Stimulated activated CD4-positive, alpha-beta T cell treated with anti-CD3 and anti-CD28 coated beads, Interleukin-1b, Interleukin-23, amount 100 ng/mL, for 4 hours (primary cell): ENCODE measurements around the gene TULP1.

Experiments used
- DNase-seq, 2 donors: peaks; one replicate each; pipeline ENCODE4 v3.0.0-alpha.2; 2020; ENCODE audit warnings: low read depth in 2 of 2

The TULP1 gene

GRCh38 chr6:35483893-35484645 lies 28.6 kb downstream of the TULP1 start:
- DNase-seq, result no peak

DNA sequence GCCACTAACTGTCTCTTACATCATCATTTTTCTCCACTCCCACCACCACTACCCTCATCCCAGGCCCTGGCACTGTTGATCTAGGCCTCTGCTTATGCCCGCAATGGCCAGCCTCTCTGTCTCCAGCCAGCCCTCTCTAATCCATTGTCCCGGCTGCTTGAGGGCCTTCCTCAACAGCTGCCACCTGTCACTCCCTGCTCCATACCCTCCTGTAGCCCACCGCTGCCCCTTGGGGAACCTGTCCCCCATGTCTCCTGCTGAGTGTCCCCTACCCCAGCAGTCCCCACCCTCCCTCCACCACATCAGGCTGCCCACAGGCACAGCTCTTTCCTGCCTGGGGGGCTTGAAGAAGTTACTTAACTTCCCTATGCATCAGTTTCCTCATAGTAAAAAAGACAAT lies 29.2 kb downstream of the TULP1 start:
- DNase-seq, result no peak

DNA sequence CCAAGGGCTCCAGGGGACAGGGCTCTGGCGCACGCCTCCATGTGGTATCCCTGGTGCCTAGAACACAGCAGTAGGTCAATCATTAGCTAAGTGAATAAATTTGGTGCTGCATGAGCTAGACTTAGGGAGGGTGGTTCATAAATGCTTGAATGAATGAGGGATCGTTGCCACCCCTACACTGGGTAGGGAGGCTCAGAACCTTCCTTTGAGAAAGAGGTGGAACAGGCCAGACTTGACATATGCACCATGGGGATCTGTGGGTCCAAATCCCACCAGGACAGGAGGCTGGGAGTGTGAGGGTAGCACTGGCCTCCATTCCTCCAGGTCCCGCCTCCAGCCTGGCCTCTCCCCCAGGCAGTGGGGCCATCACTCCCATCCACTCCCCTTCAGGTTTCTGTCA lies 29.6 kb downstream of the TULP1 start:
- DNase-seq, result no peak

DNA sequence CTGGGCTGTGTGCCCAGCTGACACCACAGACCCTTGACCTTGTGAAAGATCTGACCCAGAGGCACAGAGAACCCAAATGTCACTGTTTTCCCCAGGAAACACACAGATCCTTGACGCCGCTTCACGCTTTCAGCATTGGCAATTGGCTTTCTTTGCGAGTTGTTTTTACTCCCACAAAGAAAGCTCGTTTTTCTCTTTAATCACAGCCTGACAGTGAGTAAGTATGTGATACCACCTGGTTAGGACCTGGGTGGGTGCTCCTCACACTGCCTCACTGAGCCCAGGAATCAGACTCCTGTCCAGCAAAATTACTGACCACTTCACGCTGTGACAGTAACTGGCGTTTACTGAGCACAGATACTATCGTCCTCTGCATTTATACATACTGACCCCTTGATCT lies 31.5 kb downstream of the TULP1 start:
- DNase-seq, result no peak

- no peak for DNase-seq
Observed at GRCh38 chr6:35480176-35480575, 32.5 kb downstream of the TULP1 start.

DNA sequence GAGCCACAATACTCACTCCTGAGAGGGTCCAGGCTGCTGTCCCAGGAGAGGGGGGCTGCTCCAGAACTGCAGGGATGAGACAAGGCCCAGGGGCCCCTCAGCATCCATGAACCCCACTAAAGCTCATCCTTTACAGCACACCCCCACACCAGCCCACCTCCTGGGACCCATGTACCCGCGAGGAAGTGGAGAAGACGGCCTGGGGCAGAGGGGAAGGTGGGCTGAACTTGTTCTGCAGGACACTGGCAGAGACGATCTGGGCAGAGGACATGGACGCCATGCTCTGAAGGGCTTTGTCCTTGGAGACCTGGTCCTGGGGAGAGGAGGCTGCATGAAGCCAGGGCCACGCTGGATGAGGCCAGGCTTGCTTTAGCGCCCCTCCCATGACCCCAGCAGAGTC lies 34.4 kb downstream of the TULP1 start:
- DNase-seq, result no peak

GRCh38 chr6:35477551-35478179 lies 35.0 kb downstream of the TULP1 start:
- DNase-seq, result no peak

DNA sequence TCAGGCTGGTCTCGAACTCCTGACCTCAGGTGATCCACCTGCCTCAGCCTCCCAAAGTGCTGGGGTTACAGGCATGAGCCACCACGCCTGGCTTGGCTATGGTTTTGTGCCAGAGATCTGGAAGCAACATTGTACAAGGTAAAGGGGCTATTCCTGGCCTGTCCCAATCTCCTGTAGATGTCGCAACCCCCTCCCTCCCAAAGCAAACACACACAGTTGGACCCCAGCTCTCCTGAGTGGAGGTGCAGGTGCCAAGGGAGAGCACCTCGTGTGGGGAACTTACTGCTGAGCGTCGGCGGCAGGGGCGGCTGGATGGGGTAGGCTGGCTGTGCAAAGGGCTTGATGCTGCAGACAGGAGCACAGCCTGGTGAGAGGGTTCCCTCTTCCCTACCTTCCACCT lies 35.7 kb downstream of the TULP1 start:
- DNase-seq, result no peak

- no peak for DNase-seq
Observed at GRCh38 chr6:35476004-35476403, 36.7 kb downstream of the TULP1 start.

- no peak for DNase-seq
Observed at GRCh38 chr6:35475573-35475972, 37.1 kb downstream of the TULP1 start.

- DNase-seq, result no peak
Observed at GRCh38 chr6:35474942-35475570, 37.6 kb downstream of the TULP1 start.

- no peak for DNase-seq
Observed at GRCh38 chr6:35474131-35474941, 38.4 kb downstream of the TULP1 start.

GRCh38 chr6:35473850-35474130 lies 38.9 kb downstream of the TULP1 start:
- no peak for DNase-seq

GRCh38 chr6:35473075-35473849 lies 39.4 kb downstream of the TULP1 start:
- DNase-seq, result no peak

DNA sequence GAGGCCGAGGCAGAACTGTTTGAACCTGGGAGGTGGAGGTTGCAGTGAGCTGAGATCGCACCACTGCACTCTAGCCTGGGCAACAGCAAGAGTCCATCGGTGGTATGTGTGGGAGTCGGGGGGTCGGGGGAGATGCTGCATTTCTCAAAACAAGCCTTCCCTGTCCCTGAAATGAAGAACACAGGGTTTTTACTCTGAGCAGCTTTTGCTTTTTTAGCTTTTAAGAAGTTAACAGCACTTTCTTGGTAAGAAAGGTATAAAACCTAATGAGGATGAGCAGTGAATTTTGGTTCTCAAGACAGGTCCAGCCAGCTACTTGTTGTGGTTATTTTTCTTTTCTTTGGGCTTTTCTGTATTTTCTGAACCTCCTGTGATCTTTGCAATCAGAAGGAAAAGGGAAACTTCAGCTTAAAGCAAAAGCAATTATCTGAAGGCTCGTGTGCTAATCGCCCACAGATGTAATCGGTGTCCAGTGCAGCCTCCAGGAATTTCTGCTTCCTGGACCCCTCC lies 40.8 kb downstream of the TULP1 start:
- DNase-seq, result no peak

DNA sequence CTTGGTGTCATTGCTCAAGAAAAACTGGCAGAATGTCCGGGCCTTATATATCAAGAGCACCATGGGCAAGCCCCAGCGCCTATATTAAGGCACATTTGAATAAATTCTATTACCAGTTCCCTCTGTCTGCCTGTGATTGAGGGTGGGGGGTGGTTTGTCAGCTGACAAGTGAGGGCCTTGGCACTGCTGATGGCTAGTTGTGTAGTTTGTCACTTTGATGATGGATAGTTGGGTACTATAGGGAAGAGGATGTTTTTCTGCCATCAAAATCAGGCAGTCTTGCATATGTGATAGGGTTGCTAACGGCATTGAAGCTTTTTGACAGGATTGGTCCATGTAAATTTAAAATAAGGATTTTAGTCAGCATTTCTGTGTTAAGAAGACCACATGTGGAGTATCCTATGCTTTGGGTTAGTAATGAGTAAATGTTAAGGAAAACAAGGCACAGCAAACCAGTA lies 42.0 kb downstream of the TULP1 start:
- DNase-seq, result no peak

DNA sequence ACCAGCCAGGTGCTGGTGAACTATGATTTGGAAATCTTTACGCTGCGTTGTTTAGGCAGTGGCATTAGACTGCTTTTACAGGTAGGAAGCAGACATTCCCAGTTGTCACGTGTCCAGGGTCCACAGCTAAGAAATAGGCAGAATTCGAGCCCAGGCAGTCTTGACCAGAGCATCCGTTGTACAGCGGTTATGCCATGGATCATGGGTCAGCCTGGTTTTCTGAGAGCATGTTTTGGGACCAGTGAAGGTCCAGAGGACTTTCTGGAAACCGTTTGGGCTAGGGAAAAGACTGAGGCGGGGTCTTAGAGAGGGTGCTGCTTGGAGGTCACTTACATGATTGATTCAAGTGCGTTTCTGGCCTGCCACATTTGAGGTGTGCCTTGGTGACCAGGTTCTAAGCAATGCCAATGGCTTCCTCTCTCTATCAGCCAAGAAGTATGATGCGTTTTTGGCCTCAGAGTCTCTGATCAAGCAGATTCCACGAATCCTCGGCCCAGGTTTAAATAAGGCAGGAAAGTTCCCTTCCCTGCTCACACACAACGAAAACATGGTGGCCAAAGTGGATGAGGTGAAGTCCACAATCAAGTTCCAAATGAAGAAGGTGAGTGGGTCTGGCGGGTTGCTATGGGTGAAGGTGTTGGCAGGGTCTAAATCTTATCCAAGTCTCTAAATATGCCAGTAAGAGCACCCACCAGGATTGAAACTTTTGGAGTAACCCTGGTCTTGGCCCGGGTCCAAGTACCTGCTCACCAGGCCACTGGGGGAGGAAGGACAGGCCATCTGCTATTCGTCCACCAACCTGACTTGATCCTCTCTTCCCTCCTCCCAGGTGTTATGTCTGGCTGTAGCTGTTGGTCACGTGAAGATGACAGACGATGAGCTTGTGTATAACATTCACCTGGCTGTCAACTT lies 42.7 kb downstream of the TULP1 start:
- no peak for DNase-seq

GRCh38 chr6:35468980-35469750 lies 43.5 kb downstream of the TULP1 start:
- DNase-seq, result peak in 1 of 2 donors; percentile 39

DNA sequence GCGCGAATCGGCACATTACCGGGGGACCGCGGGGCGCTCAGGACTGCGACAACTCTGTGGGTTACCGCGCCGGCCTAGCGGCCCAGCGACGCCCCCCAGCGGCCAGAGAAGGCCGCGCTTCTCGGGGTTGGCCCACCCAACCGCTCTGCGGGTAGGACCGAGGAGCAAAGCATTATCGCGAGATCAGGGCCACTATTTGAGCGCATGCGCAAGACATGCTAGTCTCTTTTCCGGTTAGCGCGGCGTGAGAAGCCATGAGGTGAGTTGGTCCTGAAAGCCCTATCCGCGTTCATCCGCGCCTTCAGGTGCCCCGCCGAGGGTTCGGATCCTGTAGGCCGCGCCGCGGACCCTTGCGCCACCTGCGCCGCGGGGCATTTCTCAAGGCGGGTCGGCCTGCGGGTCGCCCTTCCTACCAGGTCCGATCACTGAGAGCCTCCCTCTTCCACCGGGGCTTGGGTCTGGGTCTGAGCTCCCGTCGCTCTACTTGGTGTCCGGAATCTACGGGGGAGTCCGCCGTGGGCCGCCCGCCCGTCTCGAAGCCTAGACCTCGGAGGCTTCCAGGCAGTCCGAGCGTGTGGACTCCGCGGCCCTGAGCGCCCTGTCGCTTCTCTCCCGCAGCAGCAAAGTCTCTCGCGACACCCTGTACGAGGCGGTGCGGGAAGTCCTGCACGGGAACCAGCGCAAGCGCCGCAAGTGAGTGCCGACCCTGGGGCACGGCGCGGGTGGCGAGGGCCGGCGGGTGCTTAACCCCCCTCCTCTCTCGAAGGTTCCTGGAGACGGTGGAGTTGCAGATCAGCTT lies 44.3 kb downstream of the TULP1 start, which contains the start of gene RPL10A:
RPL10A (plus strand) TSS at position 221 of the 799 bp plus-strand sequence; CDS start at position 255, 34 bp downstream.
- peak; percentile 91 to 97 for DNase-seq
